Lower leg skin (tissue), 3 donors: ENCODE results near the gene CLIP4.

ENCODE experiments used
- POLR2A ChIP-seq, 2 donors: fragments of 450-650 bp; IDR thresholded peaks; one replicate each; pipeline ENCODE4 v1.6.1; 2016 to 2017; ENCODE audit warnings: antibody characterized with exemption in 2 of 2, mild to moderate bottlenecking in 1 of 2, moderate library complexity in 1 of 2
- TF ChIP-seq, protein P1 (sequence below), 3 donors: fragments of 450-650 bp; IDR thresholded peaks; one replicate each; pipeline ENCODE4 v1.5.1; 2016; ENCODE audit warnings: antibody characterized with exemption in 3 of 3, mild to moderate bottlenecking in 3 of 3, moderate library complexity in 2 of 3

DNA sequence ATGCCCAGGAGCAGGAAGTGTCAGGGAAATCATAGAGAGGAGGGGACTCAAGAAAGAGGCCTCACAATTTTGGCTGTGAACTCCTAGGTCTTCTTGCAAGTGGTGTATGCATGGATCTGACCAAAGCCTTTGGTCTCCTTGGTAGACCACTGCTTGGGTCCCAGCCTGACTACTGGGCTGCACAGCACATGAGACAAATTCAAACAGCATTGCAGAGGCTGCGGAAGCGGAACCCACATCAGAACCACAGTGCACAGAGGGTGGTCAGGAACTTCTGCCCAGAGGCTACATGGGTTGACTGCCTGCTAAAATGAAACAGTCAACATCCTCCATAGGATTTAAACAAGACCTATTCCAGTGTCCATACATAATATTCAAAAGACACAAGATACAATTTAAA lies 39.4 kb downstream of the CLIP4 start:
- TF ChIP-seq, protein P1, sequence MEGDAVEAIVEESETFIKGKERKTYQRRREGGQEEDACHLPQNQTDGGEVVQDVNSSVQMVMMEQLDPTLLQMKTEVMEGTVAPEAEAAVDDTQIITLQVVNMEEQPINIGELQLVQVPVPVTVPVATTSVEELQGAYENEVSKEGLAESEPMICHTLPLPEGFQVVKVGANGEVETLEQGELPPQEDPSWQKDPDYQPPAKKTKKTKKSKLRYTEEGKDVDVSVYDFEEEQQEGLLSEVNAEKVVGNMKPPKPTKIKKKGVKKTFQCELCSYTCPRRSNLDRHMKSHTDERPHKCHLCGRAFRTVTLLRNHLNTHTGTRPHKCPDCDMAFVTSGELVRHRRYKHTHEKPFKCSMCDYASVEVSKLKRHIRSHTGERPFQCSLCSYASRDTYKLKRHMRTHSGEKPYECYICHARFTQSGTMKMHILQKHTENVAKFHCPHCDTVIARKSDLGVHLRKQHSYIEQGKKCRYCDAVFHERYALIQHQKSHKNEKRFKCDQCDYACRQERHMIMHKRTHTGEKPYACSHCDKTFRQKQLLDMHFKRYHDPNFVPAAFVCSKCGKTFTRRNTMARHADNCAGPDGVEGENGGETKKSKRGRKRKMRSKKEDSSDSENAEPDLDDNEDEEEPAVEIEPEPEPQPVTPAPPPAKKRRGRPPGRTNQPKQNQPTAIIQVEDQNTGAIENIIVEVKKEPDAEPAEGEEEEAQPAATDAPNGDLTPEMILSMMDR (IDR thresholded peaks at IDR 0.05): no peak
- no peak for TF ChIP-seq POLR2A (IDR thresholded peaks at IDR 0.05)
